Epithelial cell of proximal tubule (primary cell): Measurements from ENCODE around the gene RMDN2. TPM values are rescaled to one million over a fixed set of nuclear protein-coding genes. Genes with fewer than 3 reads are reported as not detected.

Source experiments
- DNase-seq: peaks from one replicate; pipeline ENCODE4 v3.0.0-alpha.2; 2011; ENCODE audit warnings: low read depth
- H3K4me3 ChIP-seq: 2 replicates; pipeline ENCODE4 v1.5.1; 2011; ENCODE audit warnings: low read depth, mild to moderate bottlenecking, low read length
- total RNA-seq: library from RNA; depleted of rRNA; stranded (reverse); fragments of >200 nt; gene quantifications from 2 replicates; pipeline ENCODE4 v1.2.3, GENCODE V29; 2015
- TF ChIP-seq, protein P1 (sequence below): conservative IDR thresholded peaks from 2 replicates; pipeline ENCODE4 v1.5.1; 2012; ENCODE audit warnings: low read depth, mild to moderate bottlenecking, low read length

RMDN2 gene
- total RNA-seq, 1 donor from 2014 or later = 2.8 TPM

GRCh38 chr2:37897511-37897910 is 27.6 kb upstream of the RMDN2 start:
- TF ChIP-seq, protein P1, sequence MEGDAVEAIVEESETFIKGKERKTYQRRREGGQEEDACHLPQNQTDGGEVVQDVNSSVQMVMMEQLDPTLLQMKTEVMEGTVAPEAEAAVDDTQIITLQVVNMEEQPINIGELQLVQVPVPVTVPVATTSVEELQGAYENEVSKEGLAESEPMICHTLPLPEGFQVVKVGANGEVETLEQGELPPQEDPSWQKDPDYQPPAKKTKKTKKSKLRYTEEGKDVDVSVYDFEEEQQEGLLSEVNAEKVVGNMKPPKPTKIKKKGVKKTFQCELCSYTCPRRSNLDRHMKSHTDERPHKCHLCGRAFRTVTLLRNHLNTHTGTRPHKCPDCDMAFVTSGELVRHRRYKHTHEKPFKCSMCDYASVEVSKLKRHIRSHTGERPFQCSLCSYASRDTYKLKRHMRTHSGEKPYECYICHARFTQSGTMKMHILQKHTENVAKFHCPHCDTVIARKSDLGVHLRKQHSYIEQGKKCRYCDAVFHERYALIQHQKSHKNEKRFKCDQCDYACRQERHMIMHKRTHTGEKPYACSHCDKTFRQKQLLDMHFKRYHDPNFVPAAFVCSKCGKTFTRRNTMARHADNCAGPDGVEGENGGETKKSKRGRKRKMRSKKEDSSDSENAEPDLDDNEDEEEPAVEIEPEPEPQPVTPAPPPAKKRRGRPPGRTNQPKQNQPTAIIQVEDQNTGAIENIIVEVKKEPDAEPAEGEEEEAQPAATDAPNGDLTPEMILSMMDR = no peak
- no peak for DNase-seq

GRCh38 chr2:37898448-37898847 is 26.6 kb upstream of the RMDN2 start:
- TF ChIP-seq, protein P1 = no peak
- no peak for DNase-seq
- H3K4me3 ChIP-seq = no peak overlapping the region

More at GRCh38 chr2:37897511-37897910, 27.6 kb upstream of the RMDN2 start:
- no peak overlapping the region for H3K4me3 ChIP-seq

- DNase-seq = no peak
- no peak overlapping the region for H3K4me3 ChIP-seq
- TF ChIP-seq, protein P1 = no peak
These were observed 22.1 kb upstream of the RMDN2 start for GRCh38 chr2:37902991-37903390.

DNA sequence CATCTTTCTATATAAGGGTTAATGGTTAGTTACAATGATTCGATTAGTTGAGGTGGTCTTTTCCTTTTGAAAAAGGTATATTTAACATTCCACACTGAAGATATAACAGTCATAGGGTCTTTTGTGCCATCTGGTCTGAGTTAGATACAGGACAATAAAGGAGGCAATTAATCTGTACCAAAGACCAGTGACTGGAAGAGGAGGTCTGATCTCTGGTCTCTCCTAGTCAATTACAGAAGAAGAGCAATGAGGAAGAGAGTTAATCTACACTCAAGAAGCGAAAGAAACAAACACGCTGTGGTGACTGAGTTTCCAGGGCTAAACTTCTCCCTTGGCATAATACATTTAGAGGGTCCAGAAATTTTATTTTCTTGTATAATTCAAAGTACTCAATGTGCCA is 20.7 kb upstream of the RMDN2 start:
- TF ChIP-seq, protein P1 = no peak
- H3K4me3 ChIP-seq = no peak overlapping the region
- no peak for DNase-seq

DNA sequence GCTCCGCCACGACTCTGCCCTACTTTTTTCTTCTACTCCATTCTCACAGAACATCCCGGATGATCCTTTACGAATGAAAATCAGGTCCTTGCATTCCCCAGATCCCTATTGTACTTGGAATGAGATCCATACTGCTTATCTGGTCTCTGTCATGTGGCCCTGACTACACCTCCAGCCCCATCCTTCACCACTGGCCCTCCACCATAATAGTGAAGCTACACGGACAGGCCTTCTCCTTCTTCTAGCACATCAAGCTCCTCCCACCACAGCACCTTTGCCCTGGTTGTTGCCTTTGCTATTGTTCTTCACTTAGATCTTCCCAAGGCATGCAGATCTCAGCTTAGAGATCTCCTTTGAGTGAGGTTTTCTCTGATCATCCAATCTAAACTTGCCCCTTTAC is 20.1 kb upstream of the RMDN2 start:
- TF ChIP-seq, protein P1 = no peak
- no peak for DNase-seq
- no peak overlapping the region for H3K4me3 ChIP-seq

DNA sequence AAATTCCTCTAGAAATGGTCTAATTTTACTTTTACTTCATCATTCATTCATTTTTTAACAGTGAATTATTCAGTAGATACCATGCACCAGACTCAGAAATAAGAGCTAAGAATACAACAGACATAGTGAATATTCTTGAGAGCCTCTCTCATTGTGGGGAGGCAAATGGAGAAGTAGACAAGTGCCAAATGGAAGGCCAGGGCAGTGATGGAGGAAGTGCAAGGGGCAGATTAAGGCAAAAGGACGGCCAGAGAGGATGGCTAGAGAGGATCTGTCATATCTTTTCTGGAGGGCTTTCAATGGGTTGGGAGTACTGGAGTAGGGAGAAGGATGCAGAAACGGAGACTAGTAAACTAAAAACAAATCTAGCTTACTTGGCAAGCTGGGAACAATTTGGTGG is 19.0 kb upstream of the RMDN2 start:
- no peak overlapping the region for H3K4me3 ChIP-seq
- no peak for DNase-seq
- TF ChIP-seq, protein P1 = no peak

DNA sequence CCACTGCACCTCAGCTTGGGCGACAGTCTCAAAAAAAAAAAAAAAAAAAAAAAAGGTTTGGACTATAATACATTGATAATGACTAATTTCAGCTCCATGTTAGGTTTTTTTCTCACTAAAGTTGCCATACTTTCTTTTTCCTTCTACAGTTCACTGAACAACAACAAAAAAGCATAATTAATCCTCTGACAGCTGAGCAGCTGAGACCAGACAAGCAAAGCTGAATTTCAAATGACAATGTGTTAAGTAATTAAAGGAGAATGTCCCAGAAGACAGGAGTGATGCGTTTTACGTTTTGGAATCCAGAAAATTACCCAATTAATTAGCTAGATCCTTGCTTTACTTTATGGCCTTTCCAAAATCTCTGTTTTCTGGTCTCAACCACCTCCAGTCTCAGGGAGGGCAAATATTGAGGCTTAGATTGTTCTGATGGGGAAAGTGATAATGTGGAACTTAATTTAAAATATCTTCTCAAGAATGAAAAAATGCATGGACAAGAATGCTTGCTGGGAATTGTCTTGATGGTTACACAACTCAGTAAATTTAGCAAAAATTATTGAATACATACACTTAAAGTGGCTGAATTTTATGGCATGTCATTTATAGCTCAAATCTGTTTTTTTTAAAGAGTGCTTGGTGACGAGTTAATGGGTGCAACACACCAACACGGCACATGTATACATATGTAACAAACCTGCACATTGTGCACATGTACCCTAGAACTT is 17.4 kb upstream of the RMDN2 start:
- TF ChIP-seq, protein P1 = no peak
- H3K4me3 ChIP-seq = no peak overlapping the region
- no peak for DNase-seq
